Sigmoid colon (tissue), 4 donors: ENCODE measurements around the gene FN3KRP.

ENCODE experiments used
- CTCF ChIP-seq, 4 experiments: fragments of 450-650 bp in 3 of 4; fragments of 200-600 bp in 1 of 4; IDR thresholded peaks; one replicate each; pipeline ENCODE4 v1.5.1; 2016 to 2019; ENCODE audit warnings: antibody characterized with exemption in 4 of 4, mild to moderate bottlenecking in 3 of 4, moderate library complexity in 2 of 4
- EP300 ChIP-seq, 4 donors: sonication (generic); formaldehyde crosslinking; IDR thresholded peaks; one replicate each; pipeline ENCODE4 v1.6.1; 2017; ENCODE audit warnings: antibody characterized with exemption in 4 of 4
- POLR2A ChIP-seq, 2 donors: fragments of 450-650 bp; IDR thresholded peaks; one replicate each; pipeline ENCODE4 v1.6.1; 2016; ENCODE audit warnings: antibody characterized with exemption in 2 of 2, mild to moderate bottlenecking in 2 of 2, moderate library complexity in 2 of 2

GRCh38 chr17:82687375-82687861 lies 29.1 kb upstream of the FN3KRP start:
- TF ChIP-seq CTCF (IDR thresholded peaks at IDR 0.05) (no peak), POLR2A (IDR thresholded peaks at IDR 0.05) (no peak), EP300 (IDR thresholded peaks at IDR 0.05) (no peak)
